Activated T-helper 1 cell treated with Interleukin-2 at 50 U/mL for 16 hours (primary cell): Measurements from ENCODE around the gene LGI2.

Experiments
- DNase-seq: peaks from one replicate; pipeline ENCODE4 v3.0.0-alpha.2; 2020; ENCODE audit warnings: low read depth

LGI2 gene

DNA sequence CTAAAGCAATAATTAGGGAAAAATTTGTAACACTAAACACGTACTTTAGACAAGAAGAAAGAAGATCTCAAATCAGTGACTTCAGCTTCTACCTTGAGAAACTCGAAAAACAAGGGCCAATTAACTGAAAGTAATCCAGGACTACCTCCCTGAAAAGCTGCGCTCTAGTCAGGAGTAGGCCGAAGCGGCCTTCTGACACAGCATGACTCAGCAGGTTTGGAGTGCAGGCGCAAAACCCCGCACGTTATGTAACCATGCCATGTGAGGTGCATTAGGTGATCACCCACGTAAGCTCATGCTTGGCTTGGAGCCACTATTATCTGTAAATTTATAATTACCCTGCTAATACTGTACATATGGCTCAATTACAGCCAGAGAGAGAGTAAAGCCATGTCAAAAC, 65.1 kb downstream of the LGI2 start:
- DNase-seq: no peak

DNA sequence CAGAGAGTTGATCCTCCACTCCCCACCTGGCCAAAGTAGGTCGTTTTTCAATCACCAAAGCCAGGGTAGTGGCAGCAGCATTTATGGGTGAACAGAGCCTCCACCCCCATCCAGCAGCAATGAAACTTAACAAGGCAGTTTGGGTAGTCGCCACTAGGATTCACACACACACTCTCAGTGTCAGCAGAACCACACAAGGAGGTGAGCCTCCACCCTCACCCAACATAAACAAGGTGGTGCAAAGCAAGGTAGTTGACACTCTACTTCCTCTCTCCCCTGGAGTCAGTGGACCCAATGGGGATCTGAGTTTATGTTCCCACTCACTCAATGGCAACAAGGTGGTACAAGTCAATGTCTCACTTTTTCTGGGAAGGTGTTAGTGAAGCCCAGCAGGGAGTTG, 67.5 kb downstream of the LGI2 start:
- DNase-seq: no peak

DNA sequence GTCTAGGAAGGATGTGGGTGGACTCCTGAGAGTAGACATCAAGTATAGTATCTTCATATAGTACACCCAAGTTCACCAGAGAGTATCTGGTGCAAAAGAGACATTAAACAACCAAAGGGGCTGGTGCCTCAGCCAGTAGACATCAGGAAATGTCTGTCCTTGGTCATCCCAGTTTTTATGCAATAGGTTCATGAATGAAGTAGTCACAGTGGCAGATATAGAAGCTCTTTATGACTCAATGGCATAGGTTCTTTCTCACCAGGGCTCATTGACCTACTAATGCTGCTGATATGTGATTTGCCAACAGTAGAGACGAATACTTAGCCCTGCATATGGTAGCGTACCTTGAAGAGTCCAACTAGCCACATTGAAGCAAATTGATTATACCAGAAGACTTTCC, 72.9 kb downstream of the LGI2 start:
- DNase-seq: no peak

- no peak for DNase-seq
Measured at GRCh38 chr4:24956763-24957162, 74.0 kb downstream of the LGI2 start.

GRCh38 chr4:24956091-24956490, 74.7 kb downstream of the LGI2 start:
- no peak for DNase-seq

DNA sequence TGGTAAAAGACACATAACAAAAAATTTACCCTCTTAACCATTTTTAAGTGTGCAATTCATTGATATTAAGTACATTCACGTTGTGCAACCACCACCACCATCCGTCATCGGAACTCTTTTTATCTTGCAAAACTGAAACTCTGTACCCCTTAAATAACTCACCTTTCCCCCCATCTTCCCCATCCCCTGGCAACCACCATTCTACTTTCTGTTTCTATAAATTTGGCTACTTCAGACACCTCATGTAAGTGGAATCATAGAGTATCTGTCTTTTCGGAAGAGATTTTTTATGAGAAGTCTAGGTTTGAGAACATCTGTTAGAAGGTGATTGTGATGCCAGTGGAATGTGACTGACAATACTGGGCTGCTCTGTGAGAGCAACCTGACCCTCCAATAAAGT, 78.1 kb downstream of the LGI2 start:
- DNase-seq: no peak

DNA sequence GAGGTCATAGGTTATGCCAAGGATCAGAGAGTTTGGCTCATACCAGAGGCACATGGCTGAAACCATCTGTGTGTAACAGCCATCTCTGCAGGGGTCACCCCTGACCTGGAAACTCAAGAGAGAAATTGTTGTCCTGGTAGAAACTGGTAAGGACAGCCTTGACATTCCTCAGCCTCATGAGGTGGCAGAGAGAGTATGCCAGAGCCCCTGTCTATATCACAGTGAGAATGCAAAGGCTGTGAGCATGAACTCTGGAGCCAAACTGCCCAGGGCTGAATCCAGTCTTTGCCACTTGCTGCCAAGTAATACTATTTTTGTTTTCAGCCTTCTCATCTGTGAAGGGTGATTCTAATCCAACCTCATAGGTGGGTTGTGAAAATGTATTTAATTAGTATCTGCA, 80.8 kb downstream of the LGI2 start:
- no peak for DNase-seq
